ENCODE data around the gene CASK.

CASK gene

DNA sequence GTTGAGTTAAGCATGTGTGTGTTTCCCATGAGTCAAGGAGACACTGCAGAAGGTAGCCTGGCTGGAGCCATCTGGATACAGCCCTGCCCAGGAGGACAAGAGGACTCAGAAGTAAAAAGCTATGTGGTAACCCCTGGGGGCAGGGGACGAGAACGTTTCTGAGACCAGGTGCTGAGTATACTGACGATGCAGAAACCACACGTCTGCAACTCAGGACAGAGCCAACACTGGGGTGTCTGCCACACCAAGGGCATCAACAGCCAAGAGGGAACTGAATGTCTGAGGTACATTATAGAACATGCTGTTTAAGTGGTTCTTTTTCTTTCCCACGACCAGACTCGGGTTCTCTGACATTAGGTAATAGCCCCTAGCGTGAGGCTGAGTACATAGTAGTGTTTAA, 328.7 kb downstream of the CASK start:
- TF ChIP-seq, protein P1, sequence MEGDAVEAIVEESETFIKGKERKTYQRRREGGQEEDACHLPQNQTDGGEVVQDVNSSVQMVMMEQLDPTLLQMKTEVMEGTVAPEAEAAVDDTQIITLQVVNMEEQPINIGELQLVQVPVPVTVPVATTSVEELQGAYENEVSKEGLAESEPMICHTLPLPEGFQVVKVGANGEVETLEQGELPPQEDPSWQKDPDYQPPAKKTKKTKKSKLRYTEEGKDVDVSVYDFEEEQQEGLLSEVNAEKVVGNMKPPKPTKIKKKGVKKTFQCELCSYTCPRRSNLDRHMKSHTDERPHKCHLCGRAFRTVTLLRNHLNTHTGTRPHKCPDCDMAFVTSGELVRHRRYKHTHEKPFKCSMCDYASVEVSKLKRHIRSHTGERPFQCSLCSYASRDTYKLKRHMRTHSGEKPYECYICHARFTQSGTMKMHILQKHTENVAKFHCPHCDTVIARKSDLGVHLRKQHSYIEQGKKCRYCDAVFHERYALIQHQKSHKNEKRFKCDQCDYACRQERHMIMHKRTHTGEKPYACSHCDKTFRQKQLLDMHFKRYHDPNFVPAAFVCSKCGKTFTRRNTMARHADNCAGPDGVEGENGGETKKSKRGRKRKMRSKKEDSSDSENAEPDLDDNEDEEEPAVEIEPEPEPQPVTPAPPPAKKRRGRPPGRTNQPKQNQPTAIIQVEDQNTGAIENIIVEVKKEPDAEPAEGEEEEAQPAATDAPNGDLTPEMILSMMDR (IDR thresholded peaks at IDR 0.05; ENCODE audit: low read depth, low read length), result no peak
- DNase-seq (ENCODE audit: extremely low read depth, low read depth), result no peak

DNA sequence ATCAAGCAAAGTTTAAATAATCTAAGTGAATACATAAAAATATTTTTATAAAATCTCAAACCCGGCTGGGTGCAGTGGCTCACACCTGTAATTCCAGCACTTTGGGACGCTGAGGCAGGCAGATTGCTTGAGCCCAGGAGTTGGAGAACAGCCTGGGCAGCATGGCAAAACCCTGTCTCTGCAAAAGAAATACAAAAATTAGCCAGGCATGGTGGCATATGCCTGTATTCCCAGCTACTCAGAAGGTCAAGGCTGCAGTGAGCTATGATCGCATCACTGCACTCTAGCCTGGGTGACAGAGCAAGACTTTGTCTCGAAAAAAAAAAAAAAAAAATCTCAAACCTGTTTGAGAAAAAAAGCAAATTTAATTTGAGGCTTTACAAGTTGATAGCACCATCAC, 331.4 kb downstream of the CASK start:
- no peak for DNase-seq (ENCODE audit: extremely low read depth, low read depth)
- TF ChIP-seq, protein P1 (IDR thresholded peaks at IDR 0.05; ENCODE audit: low read depth, low read length), result no peak

DNA sequence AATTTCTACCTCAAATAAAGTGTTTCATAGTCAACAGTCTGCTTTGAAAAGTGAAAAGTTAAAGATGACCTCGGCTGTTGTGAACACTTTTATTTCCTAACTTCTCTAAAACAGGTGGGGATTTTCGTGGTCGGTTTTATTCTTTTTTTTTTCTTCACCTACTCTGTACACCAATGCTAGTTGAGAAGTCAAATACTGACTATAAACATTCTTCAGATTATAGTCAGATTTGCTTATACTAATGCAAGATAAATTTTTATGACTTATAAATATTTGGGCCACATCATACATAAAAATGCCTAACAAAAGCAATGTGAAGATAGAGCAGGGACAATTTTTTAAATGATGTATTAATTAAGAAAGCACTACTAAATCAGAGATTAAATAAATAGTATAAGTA, 332.7 kb downstream of the CASK start:
- TF ChIP-seq, protein P1 (IDR thresholded peaks at IDR 0.05; ENCODE audit: low read depth, low read length), result no peak
- DNase-seq (ENCODE audit: extremely low read depth, low read depth), result no peak

DNA sequence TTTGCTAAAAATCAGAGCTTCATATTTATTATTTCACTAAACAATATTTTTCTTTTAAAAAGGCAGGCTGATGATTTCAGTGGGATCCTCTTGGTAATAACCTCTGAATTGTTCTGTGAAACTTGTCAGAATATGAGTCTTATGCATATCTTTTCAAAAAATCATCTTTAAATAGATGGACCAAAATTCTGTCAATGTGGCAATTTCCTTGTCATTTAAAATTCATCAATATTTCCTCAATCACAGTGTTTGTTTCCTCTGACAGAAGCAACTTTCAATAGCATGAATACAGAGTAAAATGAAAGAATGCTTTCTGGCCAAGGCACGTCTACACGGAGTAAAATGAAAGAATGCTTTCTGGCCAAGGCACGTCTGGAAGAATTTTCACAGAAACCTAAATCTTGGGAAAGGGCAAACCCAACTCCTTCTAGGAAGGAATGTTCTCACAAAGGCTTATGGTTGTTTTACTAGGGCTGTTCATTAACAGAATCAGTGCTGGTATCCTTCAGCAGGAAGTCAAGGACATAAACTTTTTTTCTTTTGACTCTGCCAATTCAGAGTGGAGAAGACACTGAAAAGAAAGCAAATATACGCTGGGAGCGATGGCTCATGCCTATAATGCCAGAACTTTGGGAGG, 333.6 kb downstream of the CASK start:
- TF ChIP-seq, protein P1 (IDR thresholded peaks at IDR 0.05; ENCODE audit: low read depth, low read length), result no peak
- DNase-seq (ENCODE audit: extremely low read depth, low read depth), result peak; percentile 1

DNA sequence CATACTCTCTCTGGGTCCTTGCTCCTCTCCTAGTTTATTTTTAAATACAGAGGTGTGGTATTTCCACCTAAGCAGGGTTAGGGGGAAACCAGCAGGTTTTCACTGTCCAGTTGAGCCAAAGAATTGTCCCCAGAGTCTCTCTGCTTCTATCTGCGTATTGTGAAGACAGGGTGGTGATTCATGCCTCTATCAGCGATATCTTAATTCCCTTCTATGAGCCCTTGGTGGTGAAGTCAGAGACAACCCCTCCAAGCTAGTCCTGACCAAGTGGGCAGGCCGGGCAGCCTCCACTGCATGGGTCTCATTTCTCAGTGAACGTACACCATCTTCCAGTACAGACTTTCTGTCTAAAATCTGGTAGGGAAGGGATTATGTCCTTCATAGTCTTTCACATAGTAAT, 335.1 kb downstream of the CASK start:
- DNase-seq (ENCODE audit: extremely low read depth, low read depth), result no peak

DNA sequence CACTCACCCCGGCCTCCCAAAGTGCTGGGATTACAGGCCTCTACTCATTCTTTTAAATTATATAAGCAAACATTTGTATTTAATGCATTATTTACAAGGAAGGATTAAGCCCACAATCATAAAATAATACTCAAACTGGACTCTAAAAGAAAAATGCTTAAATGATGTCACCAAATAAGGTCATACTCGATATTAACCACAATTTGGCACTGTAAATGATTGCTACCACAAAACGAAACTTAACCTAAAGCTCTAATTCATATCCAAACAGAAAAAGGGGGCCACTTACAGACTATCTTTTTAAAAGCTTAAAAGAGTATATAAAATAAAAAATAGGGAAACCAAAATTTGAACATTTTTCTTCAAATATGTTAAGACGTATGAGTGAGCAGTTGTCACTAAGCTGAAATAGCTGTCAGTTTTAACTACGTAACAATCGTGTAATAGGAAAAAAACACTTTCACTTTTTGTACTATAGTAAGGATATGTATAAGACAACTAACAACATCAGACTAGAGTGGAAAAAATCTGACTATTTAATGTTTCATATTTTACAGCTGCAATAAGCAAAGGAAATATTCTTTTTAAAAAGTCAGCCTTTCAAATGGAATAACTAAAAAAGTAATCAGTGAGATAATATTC, 342.8 kb downstream of the CASK start:
- no peak for DNase-seq (ENCODE audit: extremely low read depth, low read depth)
- TF ChIP-seq, protein P1 (IDR thresholded peaks at IDR 0.05; ENCODE audit: low read depth, low read length), result no peak

More for the DNA sequence above, 335.1 kb downstream of the CASK start:
- TF ChIP-seq, protein P1 (IDR thresholded peaks at IDR 0.05; ENCODE audit: low read depth, low read length), result no peak

DNA sequence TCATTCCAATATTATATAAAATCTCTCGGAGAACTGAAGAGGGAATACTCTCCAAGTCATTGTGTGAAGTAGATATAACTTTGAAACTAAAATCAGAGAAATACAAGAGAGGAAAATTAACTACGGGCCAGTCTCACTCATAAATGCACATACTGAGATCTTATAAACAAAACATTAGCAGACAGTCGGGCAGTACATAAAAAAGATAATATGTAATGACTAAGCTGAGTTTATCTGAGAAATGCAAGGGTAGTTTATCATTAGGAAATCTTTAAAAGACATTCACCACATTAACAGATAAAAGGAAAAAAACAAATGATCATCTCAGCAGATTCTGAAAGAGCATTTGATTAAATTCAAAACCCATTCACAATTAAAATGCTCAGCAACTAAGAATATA, 359.5 kb downstream of the CASK start:
- DNase-seq (ENCODE audit: extremely low read depth, low read depth), result no peak
- TF ChIP-seq, protein P1 (IDR thresholded peaks at IDR 0.05; ENCODE audit: low read depth, low read length), result no peak

Measured in AG09319 (cell line).